ENCODE data around the gene XNDC1N.
"Not testable (repeated sequence)": the region's sequence is repeated elsewhere in the genome, so short reads cannot be mapped to it uniquely, and the experiment has no call there.

The XNDC1N gene

DNA sequence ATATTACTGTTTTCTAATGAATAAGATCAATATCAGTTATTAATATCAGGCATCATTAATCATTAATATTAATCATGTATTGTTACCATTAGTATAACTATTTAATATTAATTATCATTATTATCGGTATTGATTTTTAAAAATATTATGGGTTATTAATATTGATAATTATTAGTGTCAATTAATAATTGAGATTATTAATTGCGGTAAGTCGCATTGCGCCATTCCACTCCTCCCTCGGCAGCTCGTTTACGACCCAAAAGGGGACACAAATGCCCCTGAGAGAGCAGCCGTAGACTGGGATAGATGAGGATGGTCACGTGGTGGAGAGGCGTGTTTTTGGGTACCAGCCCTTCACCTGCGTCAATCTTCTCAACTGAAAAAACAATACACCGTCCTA, 42.6 kb downstream of the XNDC1N start:
- not testable (repeated sequence) for DNase-seq (ENCODE audit: low read depth); H3K4me3 ChIP-seq (ENCODE audit: low read depth, low read length)
